K562 (cell line): Measurements from ENCODE around the gene SDF4. TPM values are rescaled to one million over a fixed set of nuclear protein-coding genes. Genes with fewer than 3 reads are reported as not detected.
A peak's percentile ranks its signal among the peaks of the same experiment; 100 is the strongest.

ENCODE experiments used
- FOXA3 ChIP-seq, 2 experiments: fragments of 450-650 bp in 1 of 2; sonication (generic) in 1 of 2; formaldehyde crosslinking; IDR thresholded peaks in 1 of 2; conservative IDR thresholded peaks in 1 of 2; 2 replicates each; pipeline versions ENCODE4 v1.4.0 to v1.8.0; 2020 to 2022; ENCODE audit warnings: mild to moderate bottlenecking in 2 of 2, missing genetic modification reagents in 1 of 2
- GABPB1 ChIP-seq: sonication (generic); formaldehyde crosslinking; IDR thresholded peaks from 2 replicates; pipeline ENCODE4 v1.8.0; 2022; ENCODE audit warnings: mild to moderate bottlenecking, missing genetic modification reagents
- HDAC8 ChIP-seq: fragments of 450-650 bp; IDR thresholded peaks from 2 replicates; pipeline ENCODE4 v1.6.1; 2016; ENCODE audit warnings: mild to moderate bottlenecking, missing genetic modification characterization, moderate library complexity, missing compliant biosample characterization
- MEIS2 ChIP-seq: fragments of 450-650 bp; IDR thresholded peaks from 2 replicates; pipeline ENCODE4 v1.6.1; 2014; ENCODE audit warnings: mild to moderate bottlenecking; ENCODE audit not compliant: partially characterized antibody
- NFYB ChIP-seq: IDR thresholded peaks from 2 replicates; pipeline ENCODE4 v1.6.1; 2011; ENCODE audit warnings: mild to moderate bottlenecking, moderate library complexity; ENCODE audit not compliant: insufficient read length; ENCODE audit errors: extremely low read depth
- OTX1 ChIP-seq: fragments of 450-650 bp; formaldehyde crosslinking; IDR thresholded peaks from 2 replicates; pipeline ENCODE4 v1.4.0; 2022; ENCODE audit warnings: mild to moderate bottlenecking
- PHF8 ChIP-seq: fragments of 200-600 bp; sonication (generic); IDR thresholded peaks from 2 replicates; pipeline ENCODE4 v1.6.1; 2012; ENCODE audit warnings: mixed run types, mild to moderate bottlenecking, inconsistent platforms, low read length, moderate library complexity, borderline replicate concordance
- POU5F1 ChIP-seq: fragments of 150-350 bp; IDR thresholded peaks from 2 replicates; pipeline ENCODE4 v1.6.1; 2014; ENCODE audit warnings: borderline replicate concordance, low read length, low read depth, mild to moderate bottlenecking; ENCODE audit not compliant: partially characterized antibody
- SIN3A ChIP-seq, 2 experiments: fragments of 150-350 bp in 1 of 2; IDR thresholded peaks; 2 replicates each; pipeline ENCODE4 v1.6.1; 2011 to 2016; ENCODE audit warnings: borderline replicate concordance in 2 of 2, low read depth in 2 of 2, low read length in 2 of 2, mild to moderate bottlenecking in 2 of 2, moderate library complexity in 2 of 2; ENCODE audit not compliant: control insufficient read depth in 1 of 2
- ZKSCAN1 ChIP-seq: fragments of 150-350 bp; IDR thresholded peaks from 2 replicates; pipeline ENCODE4 v1.6.1; 2016; ENCODE audit warnings: low read depth, low read length
- ZNF445 ChIP-seq: fragments of 250-450 bp; sonication (Bioruptor Pico); IDR thresholded peaks from 2 replicates; pipeline ENCODE4 v1.4.0; 2020; ENCODE audit warnings: low read depth, mild to moderate bottlenecking, moderate library complexity
- ZNF639 ChIP-seq, 2 experiments: fragments of 200-800 bp in 1 of 2; sonication (Bioruptor generic) in 1 of 2; sonication (generic) in 1 of 2; formaldehyde crosslinking in 1 of 2; IDR thresholded peaks in 1 of 2; conservative IDR thresholded peaks in 1 of 2; 2 replicates each; pipeline versions ENCODE4 v1.5.0 to v1.6.1; 2016 to 2020; ENCODE audit warnings: missing compliant biosample characterization in 1 of 2, missing genetic modification characterization in 1 of 2, missing genetic modification reagents in 1 of 2
- ZNF655 ChIP-seq: fragments of 250-450 bp; sonication (Bioruptor Pico); IDR thresholded peaks from 2 replicates; pipeline ENCODE4 v1.5.0; 2021
- ZNF76 ChIP-seq: fragments of 250-450 bp; sonication (Bioruptor Pico); IDR thresholded peaks from 2 replicates; pipeline ENCODE4 v1.4.0; 2020; ENCODE audit warnings: mild to moderate bottlenecking, moderate library complexity, borderline replicate concordance
- polyA plus RNA-seq, 8 experiments: library from polyadenylated mRNA; depleted of rRNA in 4 of 8; stranded (reverse) in 5 of 8; unstranded in 3 of 8; fragments of >200 nt; fragmentation: Nextera tagmentation in 2 of 8; fragmentation: Illumina TruSeq in 1 of 8; extraction: Ambion mirVana in 2 of 8; extraction: Trizol in 1 of 8; gene quantifications; 2 replicates each; pipeline versions ENCODE4 v1.2.1 to v1.2.3, GENCODE V29; 2011 to 2014; ENCODE audit warnings: inconsistent platforms in 1 of 8, missing spikeins in 1 of 8
- total RNA-seq, 7 experiments: library from RNA; depleted of rRNA in 6 of 7; stranded (reverse); fragments of >200 nt in 6 of 7; fragmentation: Illumina TruSeq in 2 of 7; extraction: Trizol in 2 of 7; gene quantifications; 2 replicates each; pipeline versions ENCODE4 v1.2.1 to v1.2.3, GENCODE V29; 2011 to 2021; ENCODE audit warnings: low replicate concordance in 1 of 7

The SDF4 gene
- total and polyA plus RNA-seq, 9 of the 15 experiments (the other 6 are each of a cell fraction or from before 2014, with no cell fraction given) = 0.35 to 160 (median 65.2) TPM

- TF ChIP-seq FOXA3 (CRISPR knock-in tag; conservative IDR thresholded peaks at IDR 0.05 in 1 of 2, IDR thresholded peaks at IDR 0.05 in 1 of 2) (peak in 1 of 2 experiments; percentile 34; a peak in 1 of 4 replicates), POU5F1 (peak; percentile 72), HDAC8 (peak; percentile 40; the same call in 1 of the 2 replicates), ZNF445 (no peak), NFYB (peak; percentile 89), ZNF76 (CRISPR knock-in tag) (peak; percentile 90; the same call in 1 of the 2 replicates), ZNF655 (CRISPR knock-in tag) (no peak), ZNF639 (CRISPR knock-in tag; conservative IDR thresholded peaks at IDR 0.05 in 1 of 2, IDR thresholded peaks at IDR 0.05 in 1 of 2) (peak; percentile 22 to 98; a peak in 2 of 4 replicates), MEIS2 (peak; percentile 88), PHF8 (peak; percentile 96), GABPB1 (peak; percentile 88), OTX1 (CRISPR knock-in tag) (no peak), SIN3A (IDR thresholded peaks at IDR 0.05; ENCODE audit: borderline replicate concordance in 2 of 2, control insufficient read depth in 1 of 2, low read depth in 2 of 2, low read length in 2 of 2) (peak; percentile 47 to 56; a peak in 1 of 4 replicates), ZKSCAN1 (no peak)
Measured at GRCh38 chr1:1231400-1232207, at the start of gene SDF4 (continued).
